Endothelial cell of umbilical vein (primary cell): ENCODE measurements around the gene PPP6R1. TPM values are rescaled to one million over a fixed set of nuclear protein-coding genes. Genes with fewer than 3 reads are reported as not detected.

Experiments
- BruUV-seq: library from RNA; stranded (reverse); fragments of 400-500 nt; replicated peaks from 2 replicates; lab custom pipeline; 2021; lab: Mats Ljungman, UMichigan
- CTCF ChIA-PET: fragments of 300-600, 350-600 bp; sonication (Branson Sonifier 250); formaldehyde crosslinking; loops from one replicate; lab custom pipeline; 2021; ENCODE audit warnings: antibody characterized with exemption, inconsistent platforms; lab: Charles Lee
- POLR2A ChIA-PET: fragments of 300-600, 350-600 bp; sonication (Branson Sonifier 250); formaldehyde crosslinking; loops from one replicate; lab custom pipeline; 2021; ENCODE audit warnings: antibody characterized with exemption, inconsistent platforms; lab: Charles Lee
- DNase-seq: peaks from one replicate; pipeline ENCODE4 v3.0.0-alpha.2; 2011; ENCODE audit warnings: low read depth, low spot score
- FAIRE-seq: peaks from 2 replicates; lab custom pipeline; 2011; peaks lifted over from hg19 to GRCh38; lab: Jason Lieb, UNC
- H2AFZ ChIP-seq: 2 replicates; pipeline ENCODE4 v1.6.0; 2012; ENCODE audit warnings: low read depth, low read length, control low read depth, inconsistent platforms
- H3K27ac ChIP-seq: 2 replicates; pipeline ENCODE4 v1.5.1; 2011; ENCODE audit warnings: low read depth, mild to moderate bottlenecking, control low read depth, low read length, moderate library complexity; ENCODE audit not compliant: insufficient read depth
- H3K27me3 ChIP-seq, 2 experiments: 2 replicates each; pipeline versions ENCODE4 v1.6.0 to v1.6.1; 2011; ENCODE audit warnings: low read length in 2 of 2, mixed read lengths in 1 of 2; ENCODE audit not compliant: control insufficient read depth in 2 of 2, insufficient read depth in 2 of 2
- H3K36me3 ChIP-seq, 2 experiments: 2 replicates in 1 of 2; 3 replicates in 1 of 2; pipeline ENCODE4 v1.5.1; 2011; ENCODE audit warnings: low read length in 2 of 2, mild to moderate bottlenecking in 1 of 2, moderate library complexity in 1 of 2; ENCODE audit not compliant: control insufficient read depth in 2 of 2, insufficient read depth in 2 of 2; ENCODE audit errors: extremely low read depth in 1 of 2
- H3K4me1 ChIP-seq: 3 replicates; pipeline ENCODE4 v1.5.1; 2011; ENCODE audit warnings: mild to moderate bottlenecking, low read length; ENCODE audit not compliant: control insufficient read depth, insufficient read depth; ENCODE audit errors: extremely low read depth
- H3K4me2 ChIP-seq: 2 replicates; pipeline ENCODE4 v1.6.1; 2011; ENCODE audit warnings: low read length, control low read depth, mixed read lengths; ENCODE audit not compliant: insufficient read depth
- H3K4me3 ChIP-seq, 3 experiments: fragments of 200-600 bp in 1 of 3; sonication (generic), shearing (Covaris generic) in 1 of 3; replicated peaks in 1 of 3; 2 replicates each; pipeline ENCODE4 v1.5.1; 2011 to 2016; ENCODE audit warnings: control low read depth in 3 of 3, low read length in 3 of 3, mild to moderate bottlenecking in 2 of 3, inconsistent platforms in 1 of 3, low read depth in 1 of 3, moderate library complexity in 1 of 3; ENCODE audit not compliant: insufficient read depth in 1 of 3
- H3K79me2 ChIP-seq: 2 replicates; pipeline ENCODE4 v1.6.0; 2012; ENCODE audit warnings: low read length, inconsistent platforms; ENCODE audit not compliant: control insufficient read depth, insufficient read depth
- H3K9ac ChIP-seq: replicated peaks from 2 replicates; pipeline ENCODE3; 2011; ENCODE audit warnings: low read length, control low read depth; ENCODE audit not compliant: insufficient read depth; ENCODE audit errors: extremely low read depth
- H3K9me1 ChIP-seq: replicated peaks from 3 replicates; pipeline ENCODE4 v1.6.0; 2011; ENCODE audit warnings: mild to moderate bottlenecking, low read length; ENCODE audit not compliant: control insufficient read depth, insufficient read depth; ENCODE audit errors: extremely low read depth
- H3K9me3 ChIP-seq: replicated peaks from 2 replicates; pipeline ENCODE4 v1.5.1; 2012; ENCODE audit warnings: low read length, inconsistent platforms; ENCODE audit not compliant: control insufficient read depth, insufficient read depth
- H4K20me1 ChIP-seq: replicated peaks from 2 replicates; pipeline ENCODE3; 2011; ENCODE audit warnings: mild to moderate bottlenecking, low read length; ENCODE audit not compliant: control insufficient read depth, insufficient read depth; ENCODE audit errors: extremely low read depth
- EZH2 ChIP-seq: IDR thresholded peaks from 2 replicates; pipeline ENCODE4 v1.6.1; 2012; ENCODE audit warnings: borderline replicate concordance, low read depth, mild to moderate bottlenecking, moderate library complexity, low read length, inconsistent platforms; ENCODE audit not compliant: severe bottlenecking
- FOS ChIP-seq: IDR thresholded peaks from 2 replicates; pipeline ENCODE4 v1.6.1; 2011; ENCODE audit warnings: mild to moderate bottlenecking, low read length, moderate library complexity, borderline replicate concordance; ENCODE audit not compliant: insufficient read depth
- GATA2 ChIP-seq: IDR thresholded peaks from 2 replicates; pipeline ENCODE4 v1.7.0; 2011; ENCODE audit warnings: low read depth, mild to moderate bottlenecking, moderate library complexity, mixed read lengths, low read length; ENCODE audit not compliant: insufficient read length, insufficient read depth
- JUN ChIP-seq: IDR thresholded peaks from 2 replicates; pipeline ENCODE4 v1.6.1; 2011; ENCODE audit warnings: borderline replicate concordance, low read depth; ENCODE audit not compliant: insufficient read length, insufficient read depth
- MYC ChIP-seq: IDR thresholded peaks from one replicate; pipeline ENCODE4 v1.6.1; 2011; ENCODE audit warnings: mild to moderate bottlenecking, low read depth, low read length
- POLR2A ChIP-seq: IDR thresholded peaks from 2 replicates; pipeline ENCODE4 v1.6.1; 2012; ENCODE audit warnings: low read depth, mild to moderate bottlenecking, control low read depth, low read length
- POLR2AphosphoS5 ChIP-seq: IDR thresholded peaks from 2 replicates; pipeline ENCODE4 v1.6.1; 2012; ENCODE audit warnings: low read depth, mild to moderate bottlenecking, control low read depth, low read length, moderate library complexity; ENCODE audit not compliant: insufficient read depth
- dilution Hi-C: fragments of 300-500 bp; cut with MboI; formaldehyde crosslinking; loops from one replicate; pipeline ENCODE4 v1.15.0; 2019; ENCODE audit warnings: low sequenced_read_pairs; ENCODE audit not compliant: extremely low pct_ligation_motif_present
- intact Hi-C: fragments of 100-400 bp; cut with micrococcal nuclease; formaldehyde crosslinking; loops from one replicate; pipeline ENCODE4 v1.10.0; 2022
- polyA plus RNA-seq, 4 experiments: library from polyadenylated mRNA; depleted of rRNA in 3 of 4; stranded (reverse) in 3 of 4; unstranded in 1 of 4; fragments of >200 nt; gene quantifications; 2 replicates each; pipeline versions ENCODE4 v1.2.1 to v1.2.3, GENCODE V29; 2011 to 2012; ENCODE audit warnings: missing spikeins in 1 of 4
- total RNA-seq: library from RNA; stranded (reverse); gene quantifications from 2 replicates; pipeline ENCODE4 v1.2.3, GENCODE V29; 2021
- TF ChIP-seq, protein P1 (sequence below), 2 donors: IDR thresholded peaks; 1 replicate in 1 of 2; 2 replicates in 1 of 2; pipeline ENCODE4 v1.5.1; 2011; ENCODE audit warnings: low read length in 2 of 2, mild to moderate bottlenecking in 2 of 2, moderate library complexity in 2 of 2, control low read depth in 1 of 2, inconsistent platforms in 1 of 2, low read depth in 1 of 2; ENCODE audit not compliant: insufficient read depth in 1 of 2; ENCODE audit errors: extremely low read depth in 1 of 2
- TF ChIP-seq, protein P2 (sequence below): IDR thresholded peaks from 2 replicates; pipeline ENCODE4 v1.6.1; 2011; ENCODE audit not compliant: insufficient read depth, insufficient read length

The PPP6R1 gene
- total and polyA plus RNA-seq, 2 donors (not counting 3 experiments of a cell fraction or from before 2014, with no cell fraction given): 35.7 to 71.8 TPM

DNA sequence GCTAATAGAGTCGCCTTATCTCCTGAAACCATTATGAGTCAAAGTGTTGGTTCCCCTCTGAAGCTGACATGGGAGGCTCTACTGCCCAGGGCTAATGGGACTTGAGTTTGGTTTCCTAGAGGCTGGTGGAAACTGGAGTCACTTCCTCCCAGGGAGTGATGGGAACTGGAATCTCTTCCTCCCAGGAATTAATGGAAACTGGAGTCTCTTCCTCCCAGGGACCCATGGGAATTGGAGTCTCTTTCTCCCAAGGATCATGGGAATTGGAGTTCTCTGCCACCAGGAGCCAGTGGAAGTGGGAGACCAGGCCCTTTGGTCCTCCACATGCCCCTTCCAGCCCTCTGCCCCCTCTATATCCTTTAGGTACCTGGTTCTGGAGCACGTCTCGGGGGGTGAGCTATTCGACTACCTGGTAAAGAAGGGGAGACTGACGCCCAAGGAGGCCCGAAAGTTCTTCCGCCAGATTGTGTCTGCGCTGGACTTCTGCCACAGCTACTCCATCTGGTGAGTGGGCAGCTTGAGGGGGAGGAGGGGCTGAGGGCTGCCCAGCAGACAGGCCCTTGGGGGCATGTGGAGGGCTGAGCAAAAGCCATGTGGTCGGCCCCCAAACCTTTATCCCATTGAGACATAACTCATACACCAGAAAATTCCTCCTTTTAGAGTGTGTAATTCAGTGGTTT is 30.4 kb upstream of the PPP6R1 start:
- Histone ChIP-seq H3K27me3 (no peaks in the 10 kb centered on the region), H4K20me1 (no peaks in the 10 kb centered on the region), H3K27ac (no peak overlapping the region), H3K9me1 (no peaks in the 10 kb centered on the region), H3K79me2 (no peaks in the 10 kb centered on the region), H3K36me3 (no peaks in the 10 kb centered on the region), H2AFZ (no peak overlapping the region), H3K4me1 (no peaks in the 10 kb centered on the region), H3K4me2 (no peak overlapping the region), H3K4me3 (no peak overlapping the region), H3K9ac (no peak overlapping the region), H3K9me3 (no peaks in the 10 kb centered on the region)
- TF ChIP-seq EZH2: no peak
- TF ChIP-seq POLR2AphosphoS5: no peak
- CTCF ChIA-PET: no interaction called here
- FAIRE-seq: no peak
- BruUV-seq: no TSS peak
- dilution Hi-C loops (no loop called here), intact Hi-C loops (no loop called here)
- no peak for DNase-seq
- POLR2A ChIA-PET: no interaction called here

GRCh38 chr19:55287361-55288079 is 28.7 kb upstream of the PPP6R1 start:
- Histone ChIP-seq H3K4me2 (no peak overlapping the region), H4K20me1 (no peaks in the 10 kb centered on the region), H2AFZ (no peak overlapping the region), H3K9ac (no peak overlapping the region), H3K9me1 (no peaks in the 10 kb centered on the region), H3K36me3 (no peaks in the 10 kb centered on the region), H3K79me2 (no peaks in the 10 kb centered on the region), H3K4me1 (no peaks in the 10 kb centered on the region), H3K9me3 (no peaks in the 10 kb centered on the region), H3K4me3 (no peak overlapping the region), H3K27me3 (peaks cover 5 to 6% of the 10 kb centered on the region in 2 experiments), H3K27ac (no peak overlapping the region)
- no peak for DNase-seq
- ChIA-PET POLR2A (no interaction called here), CTCF (interaction anchor here (0.7 to 2.0 kb wide), 4 partner anchors 14 to 330 kb away, joined by 3 to 14 read pairs (median 4); no protein-coding TSS in a partner anchor)
- intact Hi-C loops: no loop called here
- TF ChIP-seq EZH2 (no peak), POLR2A (no peak), MYC (no peak), FOS (no peak), POLR2AphosphoS5 (no peak), GATA2 (no peak), JUN (no peak)
- TF ChIP-seq, protein P1, sequence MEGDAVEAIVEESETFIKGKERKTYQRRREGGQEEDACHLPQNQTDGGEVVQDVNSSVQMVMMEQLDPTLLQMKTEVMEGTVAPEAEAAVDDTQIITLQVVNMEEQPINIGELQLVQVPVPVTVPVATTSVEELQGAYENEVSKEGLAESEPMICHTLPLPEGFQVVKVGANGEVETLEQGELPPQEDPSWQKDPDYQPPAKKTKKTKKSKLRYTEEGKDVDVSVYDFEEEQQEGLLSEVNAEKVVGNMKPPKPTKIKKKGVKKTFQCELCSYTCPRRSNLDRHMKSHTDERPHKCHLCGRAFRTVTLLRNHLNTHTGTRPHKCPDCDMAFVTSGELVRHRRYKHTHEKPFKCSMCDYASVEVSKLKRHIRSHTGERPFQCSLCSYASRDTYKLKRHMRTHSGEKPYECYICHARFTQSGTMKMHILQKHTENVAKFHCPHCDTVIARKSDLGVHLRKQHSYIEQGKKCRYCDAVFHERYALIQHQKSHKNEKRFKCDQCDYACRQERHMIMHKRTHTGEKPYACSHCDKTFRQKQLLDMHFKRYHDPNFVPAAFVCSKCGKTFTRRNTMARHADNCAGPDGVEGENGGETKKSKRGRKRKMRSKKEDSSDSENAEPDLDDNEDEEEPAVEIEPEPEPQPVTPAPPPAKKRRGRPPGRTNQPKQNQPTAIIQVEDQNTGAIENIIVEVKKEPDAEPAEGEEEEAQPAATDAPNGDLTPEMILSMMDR (IDR thresholded peaks at IDR 0.05; ENCODE audit: extremely low read depth in 1 of 2, insufficient read depth in 1 of 2, low read depth in 1 of 2, low read length in 2 of 2): no peak
- TF ChIP-seq, protein P2, sequence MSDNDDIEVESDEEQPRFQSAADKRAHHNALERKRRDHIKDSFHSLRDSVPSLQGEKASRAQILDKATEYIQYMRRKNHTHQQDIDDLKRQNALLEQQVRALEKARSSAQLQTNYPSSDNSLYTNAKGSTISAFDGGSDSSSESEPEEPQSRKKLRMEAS: no peak
- BruUV-seq: no TSS peak
- no peak for FAIRE-seq
- dilution Hi-C loops: no loop called here
